DND-41 (cell line): ENCODE results near the gene EDAR.

Source experiments
- EZH2 ChIP-seq: IDR thresholded peaks from 3 replicates; pipeline ENCODE4 v1.6.1; 2012; ENCODE audit warnings: borderline replicate concordance, low read depth, mild to moderate bottlenecking, moderate library complexity, low read length, inconsistent platforms; ENCODE audit not compliant: severe bottlenecking
- TF ChIP-seq, protein P1 (sequence below): IDR thresholded peaks from 2 replicates; pipeline ENCODE4 v1.5.1; 2012; ENCODE audit warnings: borderline replicate concordance, low read length, moderate library complexity, mild to moderate bottlenecking; ENCODE audit not compliant: poor library complexity, severe bottlenecking; ENCODE audit errors: extremely low read depth

DNA sequence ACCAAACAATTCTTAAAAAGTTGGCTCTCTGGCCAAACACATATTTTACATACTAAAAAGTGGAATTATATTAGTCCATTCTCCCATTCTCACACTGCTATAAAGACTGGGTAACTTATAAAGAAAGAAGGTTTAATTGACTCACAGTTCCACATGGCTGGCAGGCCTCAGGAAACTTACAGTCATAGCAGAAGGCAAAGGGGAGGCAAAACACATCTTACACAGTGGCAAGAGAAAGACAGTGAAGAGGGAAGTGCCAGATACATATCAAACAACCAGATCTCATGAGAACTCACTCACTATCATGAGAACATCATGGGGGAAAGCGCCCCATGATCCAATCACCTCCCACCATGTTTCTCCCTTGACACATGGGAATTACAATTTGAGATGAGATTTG is 42.6 kb downstream of the EDAR start:
- TF ChIP-seq, protein P1, sequence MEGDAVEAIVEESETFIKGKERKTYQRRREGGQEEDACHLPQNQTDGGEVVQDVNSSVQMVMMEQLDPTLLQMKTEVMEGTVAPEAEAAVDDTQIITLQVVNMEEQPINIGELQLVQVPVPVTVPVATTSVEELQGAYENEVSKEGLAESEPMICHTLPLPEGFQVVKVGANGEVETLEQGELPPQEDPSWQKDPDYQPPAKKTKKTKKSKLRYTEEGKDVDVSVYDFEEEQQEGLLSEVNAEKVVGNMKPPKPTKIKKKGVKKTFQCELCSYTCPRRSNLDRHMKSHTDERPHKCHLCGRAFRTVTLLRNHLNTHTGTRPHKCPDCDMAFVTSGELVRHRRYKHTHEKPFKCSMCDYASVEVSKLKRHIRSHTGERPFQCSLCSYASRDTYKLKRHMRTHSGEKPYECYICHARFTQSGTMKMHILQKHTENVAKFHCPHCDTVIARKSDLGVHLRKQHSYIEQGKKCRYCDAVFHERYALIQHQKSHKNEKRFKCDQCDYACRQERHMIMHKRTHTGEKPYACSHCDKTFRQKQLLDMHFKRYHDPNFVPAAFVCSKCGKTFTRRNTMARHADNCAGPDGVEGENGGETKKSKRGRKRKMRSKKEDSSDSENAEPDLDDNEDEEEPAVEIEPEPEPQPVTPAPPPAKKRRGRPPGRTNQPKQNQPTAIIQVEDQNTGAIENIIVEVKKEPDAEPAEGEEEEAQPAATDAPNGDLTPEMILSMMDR = no peak
- no peak for TF ChIP-seq EZH2
